Measurements from ENCODE around the gene DHFR.

DNA sequence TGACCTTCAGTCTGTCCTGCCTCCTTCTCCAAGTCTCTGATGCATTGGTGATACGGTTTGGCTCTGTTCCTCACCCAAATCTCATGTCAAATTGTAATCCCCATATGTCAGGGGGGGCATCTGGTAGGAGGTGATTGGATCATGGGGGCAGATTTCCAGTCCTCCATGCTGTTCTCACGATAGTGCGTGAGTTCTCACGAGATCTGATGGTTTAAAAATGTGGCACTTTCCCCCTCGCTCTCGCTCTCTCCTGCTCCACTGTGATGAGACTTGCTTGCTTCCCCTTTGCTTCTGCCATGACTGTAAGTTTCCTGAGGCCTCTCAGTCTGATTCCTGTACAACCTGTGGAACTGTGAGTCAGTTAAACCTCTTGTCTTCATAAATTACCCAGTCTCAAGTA lies 70.0 kb downstream of the DHFR start:
- TF ChIP-seq EZH2phosphoT487 (IDR thresholded peaks at IDR 0.05) (no peak), EZH2 (IDR thresholded peaks at IDR 0.05) (no peak)
- TF ChIP-seq, protein P1, sequence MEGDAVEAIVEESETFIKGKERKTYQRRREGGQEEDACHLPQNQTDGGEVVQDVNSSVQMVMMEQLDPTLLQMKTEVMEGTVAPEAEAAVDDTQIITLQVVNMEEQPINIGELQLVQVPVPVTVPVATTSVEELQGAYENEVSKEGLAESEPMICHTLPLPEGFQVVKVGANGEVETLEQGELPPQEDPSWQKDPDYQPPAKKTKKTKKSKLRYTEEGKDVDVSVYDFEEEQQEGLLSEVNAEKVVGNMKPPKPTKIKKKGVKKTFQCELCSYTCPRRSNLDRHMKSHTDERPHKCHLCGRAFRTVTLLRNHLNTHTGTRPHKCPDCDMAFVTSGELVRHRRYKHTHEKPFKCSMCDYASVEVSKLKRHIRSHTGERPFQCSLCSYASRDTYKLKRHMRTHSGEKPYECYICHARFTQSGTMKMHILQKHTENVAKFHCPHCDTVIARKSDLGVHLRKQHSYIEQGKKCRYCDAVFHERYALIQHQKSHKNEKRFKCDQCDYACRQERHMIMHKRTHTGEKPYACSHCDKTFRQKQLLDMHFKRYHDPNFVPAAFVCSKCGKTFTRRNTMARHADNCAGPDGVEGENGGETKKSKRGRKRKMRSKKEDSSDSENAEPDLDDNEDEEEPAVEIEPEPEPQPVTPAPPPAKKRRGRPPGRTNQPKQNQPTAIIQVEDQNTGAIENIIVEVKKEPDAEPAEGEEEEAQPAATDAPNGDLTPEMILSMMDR (IDR thresholded peaks at IDR 0.05): no peak

All from neural progenitor cell (in vitro differentiated cells).